Activated CD8-positive, alpha-beta memory T cell treated with anti-CD3 and anti-CD28 coated beads, Interleukin-2, amount 50 U/mL, for 1 hour (primary cell): ENCODE results near the gene MCFD2.
"Not testable (repeated sequence)": the region's sequence is repeated elsewhere in the genome, so short reads cannot be mapped to it uniquely, and the experiment has no call there.

Experiments
- DNase-seq: peaks from one replicate; pipeline ENCODE4 v3.0.0-alpha.2; 2020; ENCODE audit errors: extremely low read depth

Gene MCFD2

GRCh38 chr2:46937471-46937901, 21.9 kb upstream of the MCFD2 start:
- DNase-seq, result no peak

DNA sequence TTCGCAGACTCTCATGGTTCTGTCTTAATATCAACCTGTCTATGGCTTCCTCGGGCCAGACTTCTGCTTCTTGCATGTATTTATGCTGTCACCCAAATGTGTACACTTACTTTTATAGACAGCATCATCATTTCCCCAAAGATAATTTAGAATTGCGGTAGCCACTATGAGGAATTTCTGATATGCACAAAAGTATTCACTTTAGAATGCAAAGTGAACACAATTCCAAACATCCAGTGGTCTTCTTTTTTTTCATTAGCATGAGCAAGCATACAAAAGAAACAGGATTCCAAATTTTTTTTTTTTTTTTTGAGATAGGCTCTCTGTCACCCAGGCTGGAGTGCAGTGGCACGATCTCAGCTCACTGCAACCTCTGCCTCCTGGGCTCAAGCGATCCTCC, 21.0 kb upstream of the MCFD2 start:
- DNase-seq, result no peak

GRCh38 chr2:46935071-46935470, 19.5 kb upstream of the MCFD2 start:
- no peak for DNase-seq

GRCh38 chr2:46929612-46930011, 14.0 kb upstream of the MCFD2 start:
- no peak for DNase-seq

DNA sequence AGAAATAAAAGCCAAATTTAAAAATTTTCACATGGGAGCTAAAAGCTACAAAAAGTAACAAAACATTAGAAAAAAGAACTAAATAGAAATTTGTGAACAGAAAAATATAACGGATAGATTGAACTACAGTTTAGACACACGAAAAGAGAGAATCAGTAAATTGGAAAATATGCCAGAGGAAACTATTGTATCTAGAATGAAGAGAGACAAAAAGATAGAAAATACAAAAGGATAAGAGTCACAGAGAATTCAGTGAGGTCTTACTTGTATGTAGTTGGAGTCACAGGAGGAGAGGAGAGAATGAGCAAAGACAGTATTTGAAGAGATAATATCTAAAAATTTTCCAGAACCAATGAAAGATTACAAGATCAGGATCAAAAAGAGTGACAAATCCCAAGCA, 11.3 kb upstream of the MCFD2 start:
- DNase-seq, result no peak

GRCh38 chr2:46925474-46926351, 10.1 kb upstream of the MCFD2 start:
- no peak for DNase-seq

DNA sequence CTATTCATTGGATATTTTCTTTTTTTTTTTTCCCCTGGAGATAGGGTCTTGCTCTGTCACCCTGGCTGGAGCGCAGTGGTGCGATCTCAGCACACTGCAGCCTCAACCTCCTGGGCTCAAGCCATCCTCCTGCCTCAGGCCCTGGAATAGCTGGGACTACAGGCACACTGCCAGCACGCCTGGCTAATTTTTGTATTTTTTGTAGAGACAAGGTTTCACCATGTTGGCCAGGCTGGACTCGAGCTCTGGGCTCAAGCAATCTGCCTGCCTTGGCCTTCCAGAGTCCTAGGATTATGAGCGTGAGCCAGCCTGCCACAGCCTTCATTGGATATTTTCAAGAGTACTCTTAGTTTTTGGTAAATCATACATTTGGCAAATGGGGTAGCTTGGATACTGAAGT, 9.0 kb upstream of the MCFD2 start:
- no peak for DNase-seq

DNA sequence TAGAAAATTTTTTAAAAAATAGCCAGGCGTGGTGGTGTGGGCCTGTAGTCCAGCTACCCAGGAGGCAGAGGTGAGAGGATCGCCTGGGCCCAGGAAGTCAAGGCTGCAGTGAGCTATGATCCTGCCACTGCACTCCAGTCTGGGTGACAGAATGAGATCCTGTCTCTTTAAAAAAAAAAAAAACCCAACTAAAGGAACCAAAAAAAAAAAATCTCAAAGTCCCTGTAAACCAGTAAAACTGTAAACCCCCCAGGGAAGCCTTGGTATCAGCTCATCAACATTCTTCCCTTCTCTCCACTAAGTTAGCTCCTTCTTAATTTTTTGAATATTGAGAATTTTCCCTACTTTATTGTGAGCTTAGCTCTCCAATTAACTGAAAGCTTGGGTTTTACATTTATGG, 8.4 kb upstream of the MCFD2 start:
- no peak for DNase-seq

DNA sequence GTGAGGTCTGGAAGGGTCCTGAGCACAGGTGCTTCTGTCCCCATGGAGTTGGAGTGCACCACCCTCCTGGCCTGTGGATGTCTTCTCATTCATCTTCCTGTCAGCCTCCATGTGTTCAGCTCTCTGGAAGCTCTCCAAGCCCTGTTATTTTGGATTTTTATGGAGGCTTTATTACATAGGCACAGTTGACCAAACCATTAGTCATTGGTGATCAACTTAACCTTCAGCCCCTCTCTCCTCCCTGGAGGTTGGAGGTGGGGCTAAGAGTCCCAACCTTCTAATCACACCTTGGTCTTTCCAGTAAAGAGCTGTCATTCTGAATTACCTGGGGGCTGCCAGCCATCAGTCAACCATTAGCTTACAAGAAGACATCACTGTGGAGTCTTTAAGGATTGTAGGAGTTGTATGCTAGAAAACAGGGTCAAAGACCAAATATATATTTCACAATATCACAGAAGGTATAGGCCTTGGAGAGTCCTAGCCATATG, 7.5 kb upstream of the MCFD2 start:
- no peak for DNase-seq

DNA sequence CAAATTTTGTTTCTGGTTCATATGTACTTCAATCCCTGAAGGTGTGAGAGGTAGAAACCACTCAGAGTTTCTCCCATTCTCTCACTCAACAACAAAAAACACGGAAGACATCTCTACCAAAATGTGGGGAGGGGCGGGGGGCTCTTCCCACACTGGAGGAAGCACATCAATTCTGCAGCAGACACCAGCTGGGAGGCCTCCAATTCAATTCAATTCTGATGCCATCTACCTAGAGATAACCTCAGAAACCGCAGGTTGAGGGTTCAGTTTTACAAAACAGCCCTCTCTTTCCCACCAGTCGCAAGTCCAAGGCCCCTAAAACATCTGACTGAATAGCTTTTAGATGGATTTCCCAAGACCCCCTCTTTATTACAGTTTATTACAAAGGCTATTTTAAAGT, 7.0 kb upstream of the MCFD2 start:
- DNase-seq, result no peak

GRCh38 chr2:46921676-46922448, 6.3 kb upstream of the MCFD2 start:
- DNase-seq, result no peak

DNA sequence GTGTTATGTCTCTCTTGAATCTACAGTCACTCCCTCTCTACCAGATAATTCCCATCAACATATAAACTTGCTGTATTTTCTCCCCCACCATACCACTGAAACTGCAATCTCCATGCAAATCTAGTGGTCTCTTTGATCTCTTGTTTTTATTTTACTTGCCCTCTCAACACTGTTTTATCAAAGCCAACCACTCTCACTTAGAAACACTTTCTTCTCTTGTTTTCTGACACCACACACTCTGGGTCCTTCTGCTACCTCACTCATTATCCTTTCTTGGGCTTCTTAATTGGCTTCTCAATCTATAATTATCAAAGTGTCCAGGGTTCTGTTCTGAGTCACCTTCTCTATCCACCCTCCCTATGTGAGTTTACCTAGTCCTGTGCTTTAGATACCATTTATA, 2.0 kb upstream of the MCFD2 start:
- DNase-seq, result no peak

GRCh38 chr2:46915811-46916630, 415 bp upstream of the MCFD2 start:
- DNase-seq, result peak; percentile 26

GRCh38 chr2:46914578-46915230, 902 bp downstream of the MCFD2 start:
- no peak for DNase-seq

DNA sequence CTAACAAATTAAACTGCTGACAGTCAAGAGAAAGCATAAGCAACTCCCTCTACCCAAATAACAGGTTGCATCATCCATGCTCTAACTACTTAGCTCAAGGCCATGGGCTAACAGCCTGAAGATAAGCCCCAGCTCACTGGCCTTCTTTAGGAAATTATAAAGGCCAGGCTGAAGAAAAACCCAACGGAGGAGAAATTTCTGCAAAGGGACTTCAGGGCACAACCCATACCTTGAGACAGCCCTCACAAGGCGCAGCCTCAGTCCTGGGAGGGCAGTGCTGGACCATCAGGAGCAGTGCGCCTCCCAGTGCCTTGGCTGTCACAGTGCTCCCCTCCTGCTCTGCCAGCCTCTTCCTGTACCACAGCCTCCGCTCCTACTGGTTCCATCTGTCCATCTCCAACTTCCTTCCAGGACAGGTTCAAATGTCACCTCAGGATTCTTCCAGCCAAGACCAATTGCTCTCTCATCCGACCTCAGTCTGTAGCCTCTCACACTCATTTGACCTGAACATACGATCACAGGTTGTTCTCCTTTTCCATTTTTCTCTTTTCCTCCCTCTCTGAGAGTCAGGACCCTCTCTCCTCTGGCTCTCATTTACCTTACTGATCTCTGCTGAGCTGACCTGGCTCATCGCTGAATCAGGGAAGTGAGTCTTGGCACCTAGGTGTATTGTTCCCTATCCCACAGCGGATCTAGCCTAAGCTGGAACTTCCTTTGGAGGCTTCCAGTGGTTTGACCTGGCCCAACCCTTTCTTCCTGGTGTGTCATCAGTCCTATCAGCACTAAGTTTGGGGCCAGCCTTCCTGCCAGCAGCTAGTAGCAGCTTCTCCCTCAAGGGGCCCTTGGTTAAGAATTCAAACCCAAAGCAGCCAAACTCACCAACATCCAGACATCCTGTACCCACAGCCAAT, 1.9 kb downstream of the MCFD2 start:
- DNase-seq, result no peak

DNA sequence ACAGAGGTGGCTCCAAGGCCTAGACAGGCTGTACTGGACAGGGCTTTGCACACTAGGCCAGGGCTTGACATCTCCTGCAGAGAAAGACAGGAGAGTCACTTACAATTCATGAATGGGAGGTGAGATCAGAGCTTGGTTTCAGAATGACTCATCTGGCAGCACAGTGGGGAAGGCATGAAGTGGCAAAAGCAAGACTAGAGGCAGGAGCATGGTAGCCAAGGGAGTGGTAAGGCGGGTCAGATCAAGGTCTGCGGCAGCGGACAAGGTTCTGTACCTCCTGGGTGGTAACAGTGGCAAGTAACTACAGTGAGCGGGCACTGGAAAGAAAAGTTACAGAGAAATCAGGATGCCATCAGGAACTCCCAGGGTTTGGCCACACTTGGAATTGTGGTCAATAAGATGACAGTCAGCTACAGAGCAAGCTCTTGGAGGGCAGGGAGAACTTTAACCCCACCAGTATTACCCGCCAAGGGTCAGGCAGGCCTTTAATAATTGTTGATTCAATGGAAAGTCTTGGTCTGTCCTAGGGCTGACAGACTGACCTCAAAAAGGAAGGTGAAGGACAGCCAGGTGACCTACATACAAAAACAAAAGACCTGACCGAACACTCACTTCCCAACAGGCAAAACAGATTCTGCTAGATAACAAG, 5.7 kb downstream of the MCFD2 start:
- DNase-seq, result no peak

- no peak for DNase-seq
These were observed 6.5 kb downstream of the MCFD2 start for GRCh38 chr2:46909150-46909549.

DNA sequence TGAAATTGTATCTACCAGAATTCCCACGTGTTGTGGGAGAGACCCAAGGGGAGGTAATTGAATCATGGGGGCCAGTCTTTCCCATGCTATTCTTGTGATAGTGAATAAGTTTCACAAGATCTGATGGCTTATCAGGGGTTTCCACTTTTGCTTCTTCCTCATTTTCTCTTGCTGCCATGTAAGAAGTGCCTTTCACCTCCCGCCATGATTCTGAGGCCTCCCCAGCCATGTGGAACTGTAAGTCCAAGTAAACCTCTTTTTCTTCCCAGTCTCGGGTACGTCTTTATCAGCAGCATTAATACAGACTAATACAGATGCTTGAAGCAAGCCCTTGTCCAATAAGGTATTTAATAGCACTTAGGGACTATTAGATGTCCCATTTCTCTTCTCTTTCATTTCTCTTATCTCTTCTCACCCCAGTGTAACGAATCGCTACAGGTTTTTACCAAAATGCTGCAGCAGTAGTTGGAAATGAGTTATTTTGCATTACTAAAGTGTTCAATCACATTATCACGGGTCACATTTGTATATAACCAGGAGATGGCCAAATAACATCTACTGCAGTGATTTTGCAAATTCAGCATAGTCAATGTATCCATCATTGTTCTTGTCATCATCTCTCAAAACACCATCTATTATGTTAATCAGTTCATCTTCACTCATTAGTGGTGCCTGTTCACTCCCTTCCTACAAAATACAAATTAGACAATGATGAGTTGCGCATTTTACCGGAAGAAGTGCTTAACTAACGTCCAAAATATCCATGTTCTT, 10.5 kb downstream of the MCFD2 start:
- DNase-seq, result not testable (repeated sequence)

- not testable (repeated sequence) for DNase-seq
These were observed 12.6 kb downstream of the MCFD2 start for GRCh38 chr2:46902980-46903379.
